ENCODE measurements around the gene TXLNA.
A peak's percentile ranks its signal among the peaks of the same experiment; 100 is the strongest.

TXLNA gene

GRCh38 chr1:32228771-32229170, 49.3 kb downstream of the TXLNA start:
- peaks cover 2% of the 10 kb centered on the region for H3K4me1 ChIP-seq (ENCODE audit: control insufficient read depth, insufficient read depth, low read length, unreplicated experiment)
- H2AFZ ChIP-seq (ENCODE audit: low read length, unreplicated experiment) = no peak overlapping the region
- no peak overlapping the region for H3K4me3 ChIP-seq (ENCODE audit: low read depth, low read length)
- H3K36me3 ChIP-seq (ENCODE audit: insufficient read depth, low read length) = peaks cover 11% of the 10 kb centered on the region; the same call in 1 of the 2 replicates
- H3K27me3 ChIP-seq (ENCODE audit: insufficient read depth, low read length) = no peaks in the 10 kb centered on the region
- no peak overlapping the region for H3K27ac ChIP-seq (ENCODE audit: low read depth, low read length)
- H3K79me2 ChIP-seq (ENCODE audit: control insufficient read depth, insufficient read depth, low read length, unreplicated experiment) = peaks cover 6% of the 10 kb centered on the region

- H3K79me2 ChIP-seq (ENCODE audit: control insufficient read depth, insufficient read depth, low read length, unreplicated experiment) = no peaks in the 10 kb centered on the region
- peaks cover 19% of the 10 kb centered on the region for H3K4me1 ChIP-seq (ENCODE audit: control insufficient read depth, insufficient read depth, low read length, unreplicated experiment)
- no peaks in the 10 kb centered on the region for H3K27me3 ChIP-seq (ENCODE audit: insufficient read depth, low read length)
- H2AFZ ChIP-seq (ENCODE audit: low read length, unreplicated experiment) = no peak overlapping the region
- no peak overlapping the region for H3K27ac ChIP-seq (ENCODE audit: low read depth, low read length)
- H3K4me3 ChIP-seq (ENCODE audit: low read depth, low read length) = no peak overlapping the region
- H3K36me3 ChIP-seq (ENCODE audit: insufficient read depth, low read length) = peaks cover 8% of the 10 kb centered on the region; the same call in 1 of the 2 replicates
Measured at GRCh38 chr1:32231843-32232432, 52.5 kb downstream of the TXLNA start.

- Histone ChIP-seq H3K4me1 (ENCODE audit: control insufficient read depth, insufficient read depth, low read length, unreplicated experiment) (peaks cover 19% of the 10 kb centered on the region), H3K27me3 (ENCODE audit: insufficient read depth, low read length) (no peaks in the 10 kb centered on the region), H3K79me2 (ENCODE audit: control insufficient read depth, insufficient read depth, low read length, unreplicated experiment) (no peaks in the 10 kb centered on the region), H2AFZ (ENCODE audit: low read length, unreplicated experiment) (no peak overlapping the region), H3K4me3 (ENCODE audit: low read depth, low read length) (no peak overlapping the region), H3K27ac (ENCODE audit: low read depth, low read length) (no peak overlapping the region), H3K36me3 (ENCODE audit: insufficient read depth, low read length) (peaks cover 5% of the 10 kb centered on the region; the same call in 1 of the 2 replicates)
Measured at GRCh38 chr1:32232558-32233304, 53.3 kb downstream of the TXLNA start.

GRCh38 chr1:32234792-32235191, 55.3 kb downstream of the TXLNA start:
- Histone ChIP-seq H3K36me3 (ENCODE audit: insufficient read depth, low read length) (no peaks in the 10 kb centered on the region), H3K79me2 (ENCODE audit: control insufficient read depth, insufficient read depth, low read length, unreplicated experiment) (no peaks in the 10 kb centered on the region), H2AFZ (ENCODE audit: low read length, unreplicated experiment) (no peak overlapping the region), H3K27ac (ENCODE audit: low read depth, low read length) (peak overlapping the region; percentile 92), H3K4me1 (ENCODE audit: control insufficient read depth, insufficient read depth, low read length, unreplicated experiment) (peaks cover 19% of the 10 kb centered on the region), H3K27me3 (ENCODE audit: insufficient read depth, low read length) (no peaks in the 10 kb centered on the region), H3K4me3 (ENCODE audit: low read depth, low read length) (no peak overlapping the region)

- Histone ChIP-seq H3K27ac (ENCODE audit: low read depth, low read length) (no peak overlapping the region), H3K4me3 (ENCODE audit: low read depth, low read length) (no peak overlapping the region), H3K27me3 (ENCODE audit: insufficient read depth, low read length) (no peaks in the 10 kb centered on the region), H3K79me2 (ENCODE audit: control insufficient read depth, insufficient read depth, low read length, unreplicated experiment) (no peaks in the 10 kb centered on the region), H3K4me1 (ENCODE audit: control insufficient read depth, insufficient read depth, low read length, unreplicated experiment) (peaks cover 23% of the 10 kb centered on the region), H2AFZ (ENCODE audit: low read length, unreplicated experiment) (no peak overlapping the region), H3K36me3 (ENCODE audit: insufficient read depth, low read length) (no peaks in the 10 kb centered on the region)
Measured at GRCh38 chr1:32239337-32239736, 59.9 kb downstream of the TXLNA start.

- no peaks in the 10 kb centered on the region for H3K36me3 ChIP-seq (ENCODE audit: insufficient read depth, low read length)
- peaks cover 21% of the 10 kb centered on the region for H3K4me1 ChIP-seq (ENCODE audit: control insufficient read depth, insufficient read depth, low read length, unreplicated experiment)
- H3K4me3 ChIP-seq (ENCODE audit: low read depth, low read length) = no peak overlapping the region
- no peak overlapping the region for H2AFZ ChIP-seq (ENCODE audit: low read length, unreplicated experiment)
- H3K27me3 ChIP-seq (ENCODE audit: insufficient read depth, low read length) = no peaks in the 10 kb centered on the region
- H3K79me2 ChIP-seq (ENCODE audit: control insufficient read depth, insufficient read depth, low read length, unreplicated experiment) = no peaks in the 10 kb centered on the region
- H3K27ac ChIP-seq (ENCODE audit: low read depth, low read length) = no peak overlapping the region
Measured at GRCh38 chr1:32239790-32240139, 60.3 kb downstream of the TXLNA start.

- H3K36me3 ChIP-seq (ENCODE audit: insufficient read depth, low read length) = no peaks in the 10 kb centered on the region
- H3K27ac ChIP-seq (ENCODE audit: low read depth, low read length) = no peak overlapping the region; the same call in 1 of the 2 replicates
- H3K4me3 ChIP-seq (ENCODE audit: low read depth, low read length) = peak overlapping the region; percentile 85
- no peaks in the 10 kb centered on the region for H3K27me3 ChIP-seq (ENCODE audit: insufficient read depth, low read length)
- peak overlapping the region; percentile 72 for H2AFZ ChIP-seq (ENCODE audit: low read length, unreplicated experiment)
- no peaks in the 10 kb centered on the region for H3K79me2 ChIP-seq (ENCODE audit: control insufficient read depth, insufficient read depth, low read length, unreplicated experiment)
- H3K4me1 ChIP-seq (ENCODE audit: control insufficient read depth, insufficient read depth, low read length, unreplicated experiment) = peaks cover 16% of the 10 kb centered on the region
Measured at GRCh38 chr1:32240140-32240951, 60.9 kb downstream of the TXLNA start.

GRCh38 chr1:32241001-32241763, 61.7 kb downstream of the TXLNA start:
- peak overlapping the region; percentile 72 for H2AFZ ChIP-seq (ENCODE audit: low read length, unreplicated experiment)
- H3K27me3 ChIP-seq (ENCODE audit: insufficient read depth, low read length) = no peaks in the 10 kb centered on the region
- no peaks in the 10 kb centered on the region for H3K79me2 ChIP-seq (ENCODE audit: control insufficient read depth, insufficient read depth, low read length, unreplicated experiment)
- no peaks in the 10 kb centered on the region for H3K36me3 ChIP-seq (ENCODE audit: insufficient read depth, low read length)
- peak overlapping the region; percentile 85 for H3K4me3 ChIP-seq (ENCODE audit: low read depth, low read length)
- peaks cover 10% of the 10 kb centered on the region for H3K4me1 ChIP-seq (ENCODE audit: control insufficient read depth, insufficient read depth, low read length, unreplicated experiment)
- H3K27ac ChIP-seq (ENCODE audit: low read depth, low read length) = no peak overlapping the region; the same call in 1 of the 2 replicates

- no peaks in the 10 kb centered on the region for H3K27me3 ChIP-seq (ENCODE audit: insufficient read depth, low read length)
- H3K79me2 ChIP-seq (ENCODE audit: control insufficient read depth, insufficient read depth, low read length, unreplicated experiment) = no peaks in the 10 kb centered on the region
- H3K27ac ChIP-seq (ENCODE audit: low read depth, low read length) = no peak overlapping the region
- H3K36me3 ChIP-seq (ENCODE audit: insufficient read depth, low read length) = no peaks in the 10 kb centered on the region
- H3K4me1 ChIP-seq (ENCODE audit: control insufficient read depth, insufficient read depth, low read length, unreplicated experiment) = peaks cover 13% of the 10 kb centered on the region
- H2AFZ ChIP-seq (ENCODE audit: low read length, unreplicated experiment) = no peak overlapping the region
- no peak overlapping the region for H3K4me3 ChIP-seq (ENCODE audit: low read depth, low read length)
Measured at GRCh38 chr1:32242341-32242851, 62.9 kb downstream of the TXLNA start.

- Histone ChIP-seq H3K27ac (ENCODE audit: low read depth, low read length) (no peak within 1 kb of the TSS), H3K27me3 (ENCODE audit: insufficient read depth, low read length) (no peaks in the 10 kb centered on the region), H3K4me1 (ENCODE audit: control insufficient read depth, insufficient read depth, low read length, unreplicated experiment) (peaks cover 14% of the 10 kb centered on the region), H3K79me2 (ENCODE audit: control insufficient read depth, insufficient read depth, low read length, unreplicated experiment) (no peaks in the 10 kb centered on the region), H3K36me3 (ENCODE audit: insufficient read depth, low read length) (no peaks in the 10 kb centered on the region), H3K4me3 (ENCODE audit: low read depth, low read length) (no peak within 1 kb of the TSS), H2AFZ (ENCODE audit: low read length, unreplicated experiment) (no peak within 1 kb of the TSS)
Measured at GRCh38 chr1:32246888-32247273, 67.4 kb downstream of the TXLNA start, which contains the start of gene FAM167B. FAM167B (plus strand) TSS chr1:32247222; CDS start chr1:32247422, 200 bp downstream.
